ENCODE data around the gene ITGB1BP1. TPM values are rescaled to one million over a fixed set of nuclear protein-coding genes. Genes with fewer than 3 reads are reported as not detected.

Gene ITGB1BP1
- total and polyA plus RNA-seq, 2 of the 13 experiments (the other 11 are each of a cell fraction or from before 2014, with no cell fraction given) = 106 to 108 TPM

GRCh38 chr2:9420495-9420894, 2.8 kb downstream of the ITGB1BP1 start (continued):
- TF ChIP-seq, protein P1, sequence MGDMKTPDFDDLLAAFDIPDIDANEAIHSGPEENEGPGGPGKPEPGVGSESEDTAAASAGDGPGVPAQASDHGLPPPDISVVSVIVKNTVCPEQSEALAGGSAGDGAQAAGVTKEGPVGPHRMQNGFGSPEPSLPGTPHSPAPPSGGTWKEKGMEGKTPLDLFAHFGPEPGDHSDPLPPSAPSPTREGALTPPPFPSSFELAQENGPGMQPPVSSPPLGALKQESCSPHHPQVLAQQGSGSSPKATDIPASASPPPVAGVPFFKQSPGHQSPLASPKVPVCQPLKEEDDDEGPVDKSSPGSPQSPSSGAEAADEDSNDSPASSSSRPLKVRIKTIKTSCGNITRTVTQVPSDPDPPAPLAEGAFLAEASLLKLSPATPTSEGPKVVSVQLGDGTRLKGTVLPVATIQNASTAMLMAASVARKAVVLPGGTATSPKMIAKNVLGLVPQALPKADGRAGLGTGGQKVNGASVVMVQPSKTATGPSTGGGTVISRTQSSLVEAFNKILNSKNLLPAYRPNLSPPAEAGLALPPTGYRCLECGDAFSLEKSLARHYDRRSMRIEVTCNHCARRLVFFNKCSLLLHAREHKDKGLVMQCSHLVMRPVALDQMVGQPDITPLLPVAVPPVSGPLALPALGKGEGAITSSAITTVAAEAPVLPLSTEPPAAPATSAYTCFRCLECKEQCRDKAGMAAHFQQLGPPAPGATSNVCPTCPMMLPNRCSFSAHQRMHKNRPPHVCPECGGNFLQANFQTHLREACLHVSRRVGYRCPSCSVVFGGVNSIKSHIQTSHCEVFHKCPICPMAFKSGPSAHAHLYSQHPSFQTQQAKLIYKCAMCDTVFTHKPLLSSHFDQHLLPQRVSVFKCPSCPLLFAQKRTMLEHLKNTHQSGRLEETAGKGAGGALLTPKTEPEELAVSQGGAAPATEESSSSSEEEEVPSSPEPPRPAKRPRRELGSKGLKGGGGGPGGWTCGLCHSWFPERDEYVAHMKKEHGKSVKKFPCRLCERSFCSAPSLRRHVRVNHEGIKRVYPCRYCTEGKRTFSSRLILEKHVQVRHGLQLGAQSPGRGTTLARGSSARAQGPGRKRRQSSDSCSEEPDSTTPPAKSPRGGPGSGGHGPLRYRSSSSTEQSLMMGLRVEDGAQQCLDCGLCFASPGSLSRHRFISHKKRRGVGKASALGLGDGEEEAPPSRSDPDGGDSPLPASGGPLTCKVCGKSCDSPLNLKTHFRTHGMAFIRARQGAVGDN (CRISPR knock-in tag; IDR thresholded peaks at IDR 0.05) = peak; percentile 61
- TF ChIP-seq, protein P2, sequence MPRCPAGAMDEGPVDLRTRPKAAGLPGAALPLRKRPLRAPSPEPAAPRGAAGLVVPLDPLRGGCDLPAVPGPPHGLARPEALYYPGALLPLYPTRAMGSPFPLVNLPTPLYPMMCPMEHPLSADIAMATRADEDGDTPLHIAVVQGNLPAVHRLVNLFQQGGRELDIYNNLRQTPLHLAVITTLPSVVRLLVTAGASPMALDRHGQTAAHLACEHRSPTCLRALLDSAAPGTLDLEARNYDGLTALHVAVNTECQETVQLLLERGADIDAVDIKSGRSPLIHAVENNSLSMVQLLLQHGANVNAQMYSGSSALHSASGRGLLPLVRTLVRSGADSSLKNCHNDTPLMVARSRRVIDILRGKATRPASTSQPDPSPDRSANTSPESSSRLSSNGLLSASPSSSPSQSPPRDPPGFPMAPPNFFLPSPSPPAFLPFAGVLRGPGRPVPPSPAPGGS (CRISPR knock-in tag; IDR thresholded peaks at IDR 0.05) = no peak
- 0 out of 2 replicates have a peak, but pooled peaks have one; percentile 19 for TF ChIP-seq ZNF614 (CRISPR knock-in tag; IDR thresholded peaks at IDR 0.05; ENCODE audit: borderline replicate concordance)
- TF ChIP-seq JUNB (CRISPR knock-in tag; IDR thresholded peaks at IDR 0.05; ENCODE audit: borderline replicate concordance) = no peak
- peak; percentile 55 for TF ChIP-seq ZNF331 (CRISPR knock-in tag; IDR thresholded peaks at IDR 0.05)
- peak; percentile 31; the same call in 1 of the 2 replicates for TF ChIP-seq HNF4G (IDR thresholded peaks at IDR 0.05; ENCODE audit: borderline replicate concordance, low read depth, low read length)
- TF ChIP-seq HNF4G (CRISPR knock-in tag; IDR thresholded peaks at IDR 0.05; ENCODE audit: borderline replicate concordance, low read depth) = no peak
- TF ChIP-seq TFAP4 (IDR thresholded peaks at IDR 0.05; ENCODE audit: borderline replicate concordance, low read depth) = no peak
- peak; percentile 38; the same call in 1 of the 2 replicates for TF ChIP-seq KMT2A (CRISPR knock-in tag; IDR thresholded peaks at IDR 0.05)
- TF ChIP-seq, protein P3, sequence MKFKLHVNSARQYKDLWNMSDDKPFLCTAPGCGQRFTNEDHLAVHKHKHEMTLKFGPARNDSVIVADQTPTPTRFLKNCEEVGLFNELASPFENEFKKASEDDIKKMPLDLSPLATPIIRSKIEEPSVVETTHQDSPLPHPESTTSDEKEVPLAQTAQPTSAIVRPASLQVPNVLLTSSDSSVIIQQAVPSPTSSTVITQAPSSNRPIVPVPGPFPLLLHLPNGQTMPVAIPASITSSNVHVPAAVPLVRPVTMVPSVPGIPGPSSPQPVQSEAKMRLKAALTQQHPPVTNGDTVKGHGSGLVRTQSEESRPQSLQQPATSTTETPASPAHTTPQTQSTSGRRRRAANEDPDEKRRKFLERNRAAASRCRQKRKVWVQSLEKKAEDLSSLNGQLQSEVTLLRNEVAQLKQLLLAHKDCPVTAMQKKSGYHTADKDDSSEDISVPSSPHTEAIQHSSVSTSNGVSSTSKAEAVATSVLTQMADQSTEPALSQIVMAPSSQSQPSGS (CRISPR knock-in tag; IDR thresholded peaks at IDR 0.05) = peak; percentile 65; the same call in 1 of the 2 replicates
- TF ChIP-seq XRCC5 (optimal IDR thresholded peaks at IDR 0.05; ENCODE audit: low read length) = peak; percentile 33
- TF ChIP-seq TEAD3 (CRISPR knock-in tag; optimal IDR thresholded peaks at IDR 0.05; ENCODE audit: borderline replicate concordance) = peak; percentile 38
- TF ChIP-seq, protein P4, sequence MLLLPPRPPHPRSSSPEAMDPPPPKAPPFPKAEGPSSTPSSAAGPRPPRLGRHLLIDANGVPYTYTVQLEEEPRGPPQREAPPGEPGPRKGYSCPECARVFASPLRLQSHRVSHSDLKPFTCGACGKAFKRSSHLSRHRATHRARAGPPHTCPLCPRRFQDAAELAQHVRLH (CRISPR knock-in tag; IDR thresholded peaks at IDR 0.05; ENCODE audit: borderline replicate concordance, low read depth) = peak; percentile 25; the same call in 1 of the 2 replicates
- TF ChIP-seq ZNF781 (CRISPR knock-in tag; IDR thresholded peaks at IDR 0.05; ENCODE audit: borderline replicate concordance, not compliant biosample characterization) = no peak
- TF ChIP-seq ATF1 (CRISPR knock-in tag; IDR thresholded peaks at IDR 0.05) = 0 out of 2 replicates have a peak, but pooled peaks have one; percentile 4

Measured in HepG2 (cell line).